ENCODE measurements around the gene AGRN.
A peak's percentile ranks its signal among the peaks of the same experiment; 100 is the strongest.
"Not testable (repeated sequence)": the region's sequence is repeated elsewhere in the genome, so short reads cannot be mapped to it uniquely, and the experiment has no call there.

The AGRN gene

DNA sequence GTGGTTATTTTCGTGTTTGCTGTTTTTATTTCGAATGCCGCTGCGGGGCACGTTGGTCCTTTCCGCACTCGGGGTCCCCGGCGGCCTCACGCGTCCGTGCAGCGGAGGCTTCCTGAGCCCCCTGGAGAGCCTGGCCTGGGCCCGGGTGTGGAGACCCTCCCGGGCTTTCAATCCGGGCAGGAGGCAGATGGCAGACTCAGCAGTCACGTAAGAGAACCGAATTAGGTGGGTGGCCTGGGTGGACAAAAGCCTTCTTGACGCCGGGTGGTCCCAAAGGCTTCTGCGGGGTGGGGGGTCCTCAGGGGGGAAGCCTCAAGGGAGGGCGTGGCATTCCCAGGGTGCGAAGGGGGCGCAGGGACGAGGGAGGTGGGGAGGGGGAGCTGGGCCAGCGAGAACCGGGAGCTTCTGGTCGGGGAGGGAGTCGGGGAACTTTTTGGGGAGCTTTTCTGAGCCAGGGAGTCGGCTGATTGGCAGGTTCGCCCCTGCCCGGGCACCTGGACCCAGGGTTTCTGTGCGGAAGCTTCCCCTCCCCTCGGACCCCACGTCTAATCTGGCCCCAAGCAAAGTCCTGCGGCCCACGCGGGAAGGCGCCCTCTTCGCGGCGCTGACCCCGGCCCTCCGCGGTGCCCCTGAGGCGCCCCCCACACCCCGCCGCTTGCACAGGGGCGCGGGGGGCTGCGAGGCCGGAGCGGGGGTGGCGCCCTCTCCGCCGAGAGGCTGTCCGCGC lies 18.7 kb upstream of the AGRN start:
- no peak for DNase-seq

DNA sequence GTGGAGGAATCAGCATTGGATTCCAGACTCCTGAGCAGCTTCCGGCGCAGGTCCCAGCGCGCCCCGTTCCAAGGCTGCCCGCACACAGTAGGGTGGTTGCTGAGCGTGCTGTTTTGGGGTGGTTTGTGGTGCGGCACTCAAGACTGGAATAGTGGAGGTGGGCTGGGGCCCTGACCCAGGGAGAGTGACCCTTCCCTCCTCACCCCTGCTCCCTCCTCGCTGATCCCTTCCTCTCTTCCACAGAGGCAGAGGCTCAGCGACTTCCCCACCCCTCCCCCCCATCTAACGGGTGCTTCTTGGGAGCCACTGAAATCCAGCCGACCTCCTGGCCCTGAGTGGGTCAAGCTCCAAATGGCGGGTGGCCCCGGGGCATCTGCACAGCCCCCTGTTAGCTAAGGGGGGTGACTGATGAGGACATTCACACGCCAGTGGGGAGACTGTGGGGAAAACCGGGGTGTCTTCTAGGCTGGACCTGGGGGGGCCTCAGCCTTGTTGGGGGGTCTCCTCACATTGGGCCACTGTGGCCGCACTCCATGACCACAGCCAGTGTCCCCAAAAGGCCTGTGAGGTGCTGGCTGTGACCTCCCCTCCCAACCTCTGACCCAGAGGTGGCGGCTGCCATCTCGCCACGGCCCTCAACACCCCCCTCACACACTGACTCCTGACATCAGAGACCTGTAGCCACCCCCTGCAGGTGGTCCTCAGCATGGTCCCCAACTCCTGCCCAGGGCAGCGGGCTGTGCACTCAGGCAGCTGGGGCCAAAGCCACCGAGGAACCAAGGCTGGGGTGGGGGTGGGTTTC lies 16.1 kb upstream of the AGRN start:
- DNase-seq, result no peak

DNA sequence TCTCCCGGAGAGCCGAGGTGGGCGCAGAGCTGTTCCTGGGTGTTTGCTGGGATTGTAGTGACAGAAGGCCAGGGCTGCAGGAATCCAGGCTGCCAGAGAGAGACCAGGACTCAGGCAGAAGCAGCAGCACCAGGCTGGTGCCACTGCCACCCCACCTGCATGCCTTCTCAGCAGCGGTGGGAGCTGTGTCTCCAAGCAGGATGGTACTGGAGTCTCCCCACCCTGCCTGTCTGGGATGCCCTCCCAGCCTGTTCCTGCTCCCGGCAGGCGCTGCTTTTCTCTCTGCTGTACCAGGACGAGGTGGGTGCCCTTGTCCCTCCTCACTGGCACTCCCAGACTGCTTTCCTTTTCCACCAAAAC lies 15.5 kb upstream of the AGRN start:
- no peak for DNase-seq

DNA sequence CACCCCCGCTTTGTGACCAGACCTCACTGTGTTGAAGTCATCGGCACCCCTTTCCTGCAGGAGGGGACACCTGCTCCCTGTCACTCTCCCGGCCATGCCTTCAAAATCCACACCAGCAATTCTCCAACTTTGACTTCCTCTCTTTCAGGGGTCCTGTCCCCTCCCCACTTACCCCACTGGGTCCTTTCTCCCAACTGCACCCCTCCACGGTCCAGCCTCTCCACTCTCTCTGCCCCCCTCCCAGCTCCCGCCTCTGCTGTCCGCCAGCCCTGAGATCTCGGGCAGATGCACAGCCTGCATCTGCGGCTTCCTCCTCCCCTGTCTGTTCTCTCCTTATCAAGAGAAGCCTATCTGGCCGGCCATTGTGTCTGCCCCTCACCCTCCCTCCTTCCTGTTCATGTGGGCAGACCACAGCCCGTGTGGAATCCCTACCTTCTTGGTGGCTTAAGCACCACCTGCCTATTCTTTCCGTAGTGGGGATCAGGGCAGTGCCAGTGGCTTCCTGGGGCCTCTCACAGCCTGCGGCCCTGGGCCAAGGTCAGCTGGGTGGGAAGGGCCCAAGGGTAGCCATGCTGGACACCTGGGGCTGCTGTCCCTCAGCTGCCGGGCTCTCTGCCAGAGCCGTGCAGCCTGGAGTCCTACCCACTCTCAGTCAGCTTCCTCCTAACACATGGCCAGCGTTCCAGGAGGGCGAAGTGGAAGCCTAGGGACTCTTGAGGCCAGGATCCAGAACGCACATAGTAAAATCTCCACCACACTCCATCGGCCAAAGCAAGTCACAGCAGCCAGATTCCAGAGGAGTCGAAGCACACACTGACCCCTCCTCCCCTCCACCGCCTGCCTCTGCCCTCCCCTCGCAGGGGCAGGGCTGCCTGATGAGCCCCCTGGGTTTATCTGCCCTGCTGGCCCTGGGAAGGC lies 14.9 kb upstream of the AGRN start:
- peak; percentile 72 for DNase-seq

DNA sequence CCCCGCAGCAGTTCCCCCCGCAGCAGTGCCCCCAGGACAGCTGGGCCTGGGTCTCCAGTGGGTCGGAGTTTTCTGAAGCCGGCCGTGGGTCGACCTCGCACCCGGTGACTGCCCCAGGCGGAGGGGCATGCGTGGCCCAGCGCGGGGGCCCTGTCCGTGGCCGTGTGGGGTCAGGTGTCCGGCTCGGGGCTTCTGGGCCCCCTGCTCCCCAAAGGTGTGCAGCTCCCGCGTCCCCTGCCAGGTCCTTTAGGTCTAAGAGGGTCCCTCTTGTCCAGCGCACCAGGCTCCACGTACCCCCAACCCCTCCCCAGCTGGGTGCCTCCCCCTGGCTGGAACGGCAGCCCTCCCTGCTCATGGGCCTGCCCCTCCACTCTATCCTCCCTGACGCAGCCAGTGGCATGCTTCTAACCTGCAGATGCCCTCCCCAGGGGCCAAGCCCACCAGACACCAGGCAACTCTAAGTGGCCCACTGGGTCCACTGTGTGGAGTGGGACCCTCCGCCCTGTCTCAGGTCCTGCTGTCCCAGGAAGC lies 14.1 kb upstream of the AGRN start:
- no peak for DNase-seq

DNA sequence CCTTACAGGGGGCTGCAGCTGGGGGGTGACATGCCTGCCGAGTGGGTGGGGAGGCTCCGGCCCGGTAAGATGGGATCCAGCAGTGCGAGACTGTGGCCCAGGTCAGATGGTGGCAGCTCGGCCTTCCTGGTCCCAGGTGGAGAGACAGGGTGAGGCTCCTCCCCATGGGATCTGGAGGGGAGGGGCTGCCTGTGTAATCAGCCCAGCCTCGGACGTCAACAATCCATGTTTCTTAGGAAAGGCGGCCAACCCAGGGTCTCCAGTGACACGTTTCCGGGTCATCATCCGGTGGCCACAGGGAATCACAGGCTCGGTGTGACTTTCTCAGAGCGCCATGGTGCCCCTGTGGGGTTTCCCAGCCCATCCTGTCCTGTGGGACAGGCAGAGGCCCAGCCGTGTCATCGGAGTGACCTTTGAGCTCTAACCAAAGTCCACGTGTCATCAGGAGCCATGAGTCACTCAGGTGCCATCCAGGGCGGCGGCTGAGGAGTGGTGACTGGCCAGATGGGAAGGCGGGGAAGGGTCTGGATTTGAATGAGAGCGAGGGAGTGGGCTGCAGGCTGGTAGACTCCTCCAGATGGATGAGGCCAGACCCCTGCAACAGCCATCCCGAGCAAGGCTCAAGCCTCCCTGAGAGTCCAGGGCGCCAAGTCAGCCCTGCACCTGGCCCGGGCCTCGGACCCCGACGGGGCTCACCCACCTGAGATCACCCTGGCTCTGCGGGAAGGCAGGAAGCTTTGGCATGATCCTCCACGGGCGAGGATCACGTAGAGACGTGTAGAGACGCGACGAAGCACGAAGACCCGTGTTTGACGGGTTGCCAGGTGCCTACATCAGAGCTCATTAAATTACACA lies 13.4 kb upstream of the AGRN start:
- no peak for DNase-seq

DNA sequence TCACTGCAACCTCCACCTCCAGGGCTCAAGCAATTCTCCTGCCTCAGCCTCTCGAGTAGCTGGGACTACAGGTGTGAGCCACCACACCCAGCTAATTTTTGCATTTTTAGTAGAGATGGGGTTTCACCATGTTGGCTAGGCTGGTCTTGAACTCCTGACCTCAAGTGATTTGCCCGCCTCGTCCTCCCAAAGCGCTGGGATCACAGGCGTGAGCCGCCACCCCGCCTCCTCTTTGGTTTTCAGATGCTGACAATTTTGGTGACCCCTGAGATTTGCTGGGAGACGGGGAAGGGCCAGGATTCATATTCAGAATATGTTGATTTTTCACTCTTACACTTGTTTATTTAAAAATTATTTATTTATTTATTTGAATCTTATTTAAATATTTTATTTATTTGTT lies 9.8 kb upstream of the AGRN start:
- DNase-seq, result not testable (repeated sequence)

DNA sequence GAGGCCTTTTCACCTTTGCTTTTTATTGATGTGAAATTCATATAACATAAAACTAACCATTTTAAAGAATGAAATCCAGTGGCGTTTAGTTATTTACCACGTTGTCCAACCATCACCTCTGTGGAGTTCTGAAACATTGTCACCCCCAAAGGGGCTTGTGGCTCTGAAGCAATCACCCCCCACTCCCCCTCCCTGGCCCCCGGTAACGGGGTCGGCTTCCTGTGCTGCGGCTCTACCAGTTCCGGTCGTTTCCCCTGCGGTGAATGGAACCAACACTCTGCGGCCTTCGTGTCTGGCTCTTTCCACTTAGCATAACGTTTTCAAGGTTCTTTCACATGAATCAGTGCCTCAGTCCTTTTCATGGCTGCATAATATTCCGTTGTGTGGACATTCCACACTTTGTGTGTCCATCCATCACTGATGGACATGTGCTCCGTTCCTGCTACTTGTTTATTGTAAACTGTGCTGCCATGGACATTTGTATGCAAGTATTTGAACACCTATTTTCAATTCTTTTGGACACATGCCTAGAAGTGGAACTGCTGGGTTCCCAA lies 8.4 kb upstream of the AGRN start:
- DNase-seq, result no peak

DNA sequence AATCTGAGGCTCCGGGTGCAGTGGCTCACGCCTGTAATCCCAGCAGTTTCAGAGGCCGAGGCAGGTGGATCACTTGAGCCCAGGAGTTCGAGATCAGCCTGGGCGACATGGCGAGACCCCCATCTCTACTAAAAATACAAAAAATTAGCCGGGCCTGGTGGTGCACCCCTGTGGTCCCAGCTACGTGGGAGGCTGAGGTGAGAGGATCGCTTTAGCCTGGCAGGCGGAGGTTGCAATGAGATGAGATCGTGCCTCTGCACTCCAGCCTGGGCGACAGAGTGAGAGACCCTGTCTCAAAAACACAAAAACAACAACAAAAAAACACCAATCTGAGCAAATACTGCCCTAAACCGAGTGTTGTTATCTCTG lies 7.2 kb upstream of the AGRN start:
- not testable (repeated sequence) for DNase-seq

DNA sequence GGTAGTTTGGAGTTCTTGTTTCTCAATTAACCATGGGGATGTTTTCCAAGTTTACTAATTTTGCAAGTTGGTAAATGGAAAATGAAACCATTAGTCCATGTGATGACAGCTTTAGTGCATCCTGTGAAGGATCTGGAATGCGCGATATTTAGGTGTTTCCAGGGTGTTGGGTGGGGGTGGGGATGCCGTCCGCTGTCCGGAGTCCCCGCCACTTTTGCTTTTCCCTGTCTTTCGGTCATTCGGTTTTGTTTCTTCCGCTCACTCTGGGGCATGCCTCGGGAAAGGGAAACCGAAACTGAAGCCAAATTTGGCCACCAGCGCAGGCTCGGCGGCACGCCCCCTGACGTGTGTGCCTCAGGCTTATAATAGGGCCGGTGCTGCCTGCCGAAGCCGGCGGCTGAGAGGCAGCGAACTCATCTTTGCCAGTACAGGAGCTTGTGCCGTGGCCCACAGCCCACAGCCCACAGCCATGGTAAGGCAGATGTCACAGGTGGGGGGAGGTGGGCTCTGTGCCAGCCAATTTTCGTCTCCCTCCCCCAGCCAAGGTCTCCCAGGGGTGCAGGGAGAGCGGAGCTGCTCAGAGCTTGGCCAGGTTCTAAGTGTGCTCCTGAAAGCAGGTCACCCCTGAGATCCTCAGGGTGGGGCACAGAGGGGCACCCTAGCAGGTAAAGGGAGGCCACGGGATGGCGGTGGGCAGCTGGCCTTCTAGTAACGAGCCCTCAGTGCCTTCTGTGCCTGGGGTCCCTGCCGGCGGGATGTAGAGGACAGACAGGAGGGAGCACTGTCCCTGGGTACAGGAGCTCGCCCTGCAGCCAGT lies 6.6 kb upstream of the AGRN start, which contains the start of gene ISG15:
ISG15 (plus strand) TSS at position 393 of the 817 bp plus-strand sequence; CDS start at position 470, 77 bp downstream.
- peak; percentile 88 for DNase-seq

DNA sequence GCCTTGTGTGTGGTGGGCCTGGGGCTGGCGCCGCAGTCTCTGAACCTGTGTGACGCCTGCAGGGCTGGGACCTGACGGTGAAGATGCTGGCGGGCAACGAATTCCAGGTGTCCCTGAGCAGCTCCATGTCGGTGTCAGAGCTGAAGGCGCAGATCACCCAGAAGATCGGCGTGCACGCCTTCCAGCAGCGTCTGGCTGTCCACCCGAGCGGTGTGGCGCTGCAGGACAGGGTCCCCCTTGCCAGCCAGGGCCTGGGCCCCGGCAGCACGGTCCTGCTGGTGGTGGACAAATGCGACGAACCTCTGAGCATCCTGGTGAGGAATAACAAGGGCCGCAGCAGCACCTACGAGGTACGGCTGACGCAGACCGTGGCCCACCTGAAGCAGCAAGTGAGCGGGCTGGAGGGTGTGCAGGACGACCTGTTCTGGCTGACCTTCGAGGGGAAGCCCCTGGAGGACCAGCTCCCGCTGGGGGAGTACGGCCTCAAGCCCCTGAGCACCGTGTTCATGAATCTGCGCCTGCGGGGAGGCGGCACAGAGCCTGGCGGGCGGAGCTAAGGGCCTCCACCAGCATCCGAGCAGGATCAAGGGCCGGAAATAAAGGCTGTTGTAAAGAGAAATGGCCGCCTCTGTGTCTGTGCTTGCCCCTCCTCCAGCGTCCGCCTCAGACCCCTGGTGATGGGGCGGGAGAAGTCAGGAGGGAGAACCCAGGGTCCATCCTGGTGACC lies 5.8 kb upstream of the AGRN start:
- DNase-seq, result peak; percentile 40

DNA sequence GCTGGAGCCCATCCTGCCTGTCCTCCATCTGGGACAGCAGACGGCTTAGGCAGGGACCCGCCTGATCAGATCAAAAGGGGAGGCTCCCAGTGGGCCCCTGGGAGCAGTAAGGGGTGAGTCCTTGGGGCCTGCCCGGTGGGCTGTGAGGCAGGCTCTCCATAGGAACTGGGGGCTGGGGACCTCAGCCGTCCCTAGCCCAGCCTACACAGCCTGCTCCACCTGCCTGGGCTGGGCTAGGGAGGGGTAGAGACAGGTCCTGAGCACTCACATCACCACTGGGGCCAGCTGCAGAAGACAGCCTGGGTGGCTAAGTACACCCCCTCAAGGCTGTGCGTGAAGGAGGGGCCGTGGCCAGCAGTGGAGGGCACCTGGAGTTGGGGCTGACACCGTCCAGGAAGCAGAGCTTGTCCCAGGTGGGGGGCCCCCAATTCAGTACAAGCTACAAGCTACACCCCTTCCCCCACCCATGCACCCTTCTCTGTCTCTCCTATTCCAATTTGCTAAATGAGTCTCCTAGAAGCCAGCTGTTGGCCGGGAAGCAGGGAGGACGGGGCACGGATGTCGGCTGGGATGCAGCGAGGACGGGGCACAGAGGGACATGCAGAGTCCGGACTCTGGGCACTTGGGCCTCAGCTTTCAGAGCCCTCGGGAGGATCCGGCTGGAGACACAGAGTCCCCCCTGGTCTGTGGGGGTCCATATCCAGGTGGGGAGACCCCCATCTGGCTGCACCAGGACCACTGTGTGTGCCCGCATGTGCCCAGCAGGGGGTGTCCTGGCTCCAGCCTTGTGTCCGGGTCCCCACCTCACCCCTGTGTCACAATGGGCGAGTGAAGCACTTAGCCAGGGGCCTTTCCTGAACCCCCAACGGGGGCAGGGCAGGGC lies 4.9 kb upstream of the AGRN start:
- DNase-seq, result peak; percentile 30

DNA sequence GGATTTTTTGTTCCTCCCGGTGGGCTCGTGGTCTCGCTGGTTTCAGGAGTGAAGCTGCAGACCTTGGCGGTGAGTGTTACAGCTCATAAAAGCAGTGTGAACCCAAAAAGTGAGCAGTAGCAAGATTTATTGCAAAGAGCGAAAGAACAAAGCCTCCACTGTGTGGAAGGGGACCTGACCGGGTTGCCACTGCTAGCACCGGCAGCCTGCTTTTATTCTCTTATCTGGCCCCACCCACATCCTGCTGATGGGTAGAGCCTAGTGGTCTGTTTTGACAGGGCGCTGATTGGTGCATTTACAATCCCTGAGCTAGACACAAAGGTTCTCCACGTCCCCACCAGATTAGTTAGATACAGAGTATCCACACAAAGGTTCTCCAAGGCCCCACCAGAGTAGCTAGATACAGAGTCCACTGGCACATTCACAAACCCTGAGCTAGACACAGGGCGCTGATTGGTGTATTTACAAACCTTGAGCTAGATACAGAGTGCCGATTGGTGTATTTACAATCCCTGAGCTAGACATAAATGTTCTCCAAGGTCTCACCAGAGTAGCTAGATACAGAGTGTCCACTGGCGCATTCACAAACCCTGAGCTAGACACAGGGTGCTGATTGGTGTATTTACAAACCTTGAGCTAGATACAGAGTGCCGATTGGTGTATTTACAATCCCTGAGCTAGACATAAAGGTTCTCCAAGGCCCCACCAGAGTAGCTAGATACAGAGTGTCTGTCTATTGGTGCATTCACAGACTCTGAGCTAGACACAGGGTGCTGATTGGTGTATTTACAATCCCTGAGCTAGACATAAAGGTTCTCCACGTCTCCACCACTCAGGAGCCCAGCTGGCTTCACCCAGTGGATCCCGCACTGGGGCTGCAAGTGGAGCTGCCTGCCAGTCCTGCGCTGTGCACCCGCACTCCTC lies 2.3 kb upstream of the AGRN start:
- not testable (repeated sequence) for DNase-seq

DNA sequence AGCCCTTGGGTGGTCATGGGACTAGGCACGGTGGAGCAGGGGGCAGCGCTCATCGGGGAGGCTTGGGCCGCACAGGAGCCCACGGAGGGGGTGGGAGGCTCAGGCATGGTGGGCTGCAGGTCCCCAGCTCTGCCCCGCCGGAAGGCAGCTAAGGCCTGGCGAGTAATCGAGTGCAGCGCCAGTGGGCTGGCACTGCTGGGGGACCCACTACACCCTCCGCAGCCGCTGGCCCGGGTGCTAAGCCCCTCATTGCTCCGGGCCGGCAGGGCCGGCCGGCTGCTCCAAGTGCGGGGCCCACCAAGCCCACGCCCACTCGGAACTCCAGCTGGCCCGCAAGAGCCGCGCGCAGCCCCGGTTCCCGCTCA lies 1.6 kb upstream of the AGRN start:
- not testable (repeated sequence) for DNase-seq

DNA sequence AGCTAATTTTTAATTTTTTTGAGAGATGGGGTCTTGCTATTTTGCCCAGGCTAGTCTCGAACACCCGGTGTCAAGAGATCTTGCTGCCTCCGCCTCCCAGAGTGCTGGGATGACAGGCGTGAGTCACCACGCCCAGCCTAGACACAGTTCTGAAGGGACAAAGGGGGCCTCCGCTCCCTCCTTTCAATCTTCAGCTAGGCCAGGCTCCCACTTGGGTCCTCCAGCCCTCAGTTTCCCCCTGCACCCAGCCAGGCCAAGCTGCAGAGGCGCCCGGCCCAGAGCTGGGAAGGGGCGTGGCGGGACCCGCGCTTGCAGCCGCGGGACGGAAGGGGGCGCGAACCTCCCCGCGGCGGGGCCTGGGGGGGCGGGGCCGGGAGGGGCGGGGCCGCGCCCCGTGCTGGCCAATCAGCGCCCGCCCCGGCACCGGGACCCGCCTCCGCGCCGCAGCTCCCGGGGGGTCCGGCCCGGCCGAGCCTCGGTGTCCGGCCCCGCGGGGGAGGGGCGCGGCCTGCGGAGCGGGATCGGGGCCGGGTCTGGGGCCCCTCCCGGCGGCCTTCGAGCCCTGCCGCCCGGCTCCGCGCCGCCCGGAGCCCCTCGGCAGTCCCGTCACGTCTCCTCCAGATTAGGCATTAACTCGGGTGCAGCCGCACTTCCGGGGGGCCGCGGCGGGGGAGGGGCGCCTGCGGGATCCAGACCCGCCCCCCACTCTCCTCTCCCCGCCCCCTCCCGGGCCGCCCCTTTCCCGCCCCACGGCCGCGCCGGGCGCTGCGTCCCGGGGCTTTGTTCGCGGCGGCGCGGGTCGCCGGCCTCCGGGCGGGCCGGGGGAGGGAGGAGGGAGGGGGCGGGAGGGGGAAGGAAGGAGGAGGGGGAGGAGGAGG lies 559 bp upstream of the AGRN start:
- DNase-seq, result peak; percentile 83

DNA sequence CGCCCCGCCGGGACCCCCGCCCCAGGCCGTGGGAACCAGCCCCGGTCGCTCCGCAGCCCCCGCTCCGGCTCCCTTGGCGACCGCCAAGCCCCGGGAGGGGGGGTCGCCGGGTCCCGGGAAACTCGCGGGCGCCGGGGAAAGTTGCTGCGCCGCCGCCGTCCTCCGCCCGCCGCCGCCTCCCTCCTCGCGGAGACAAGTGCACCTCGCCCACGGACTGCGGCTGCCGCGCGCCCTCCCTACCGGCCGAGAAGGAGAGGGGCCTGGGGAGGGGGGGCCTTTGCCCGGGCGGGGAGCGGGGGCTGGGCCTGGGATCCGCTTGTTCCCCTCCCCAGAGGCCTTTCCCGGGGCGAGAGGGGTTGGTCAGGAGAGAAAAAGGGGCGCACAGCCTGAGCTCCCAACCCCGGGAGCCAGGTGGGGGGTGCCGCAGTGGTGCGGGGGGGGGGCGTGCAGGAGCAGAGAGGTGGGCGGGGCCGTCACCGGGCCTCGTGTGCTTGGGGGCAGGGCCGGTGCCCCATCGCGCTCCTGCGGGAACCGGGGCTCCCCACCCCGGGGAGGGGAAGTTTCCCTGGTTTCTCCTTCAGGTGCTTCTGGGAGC lies 592 bp downstream of the AGRN start:
- DNase-seq, result no peak
